BE2C (cell line): ENCODE measurements around the gene UGT1A8. TPM values are rescaled to one million over a fixed set of nuclear protein-coding genes. Genes with fewer than 3 reads are reported as not detected.
"Not testable (repeated sequence)": the region's sequence is repeated elsewhere in the genome, so short reads cannot be mapped to it uniquely, and the experiment has no call there.

ENCODE experiments used
- DNase-seq: peaks from one replicate; pipeline ENCODE4 v3.0.0-alpha.2; 2020
- H3K27me3 ChIP-seq: fragments of 250-450 bp; sonication (Bioruptor Pico); 2 replicates; pipeline ENCODE4 v1.5.1; 2020; ENCODE audit warnings: mild to moderate bottlenecking
- H3K36me3 ChIP-seq: fragments of 250-450 bp; sonication (Bioruptor Pico); 2 replicates; pipeline ENCODE4 v1.5.1; 2020; ENCODE audit warnings: mild to moderate bottlenecking
- H3K4me1 ChIP-seq: fragments of 250-450 bp; sonication (Bioruptor Pico); 2 replicates; pipeline ENCODE4 v1.5.1; 2020
- H3K4me3 ChIP-seq: 2 replicates; pipeline ENCODE4 v1.5.1; 2011; ENCODE audit warnings: low read depth, low read length
- H3K9me3 ChIP-seq: fragments of 250-450 bp; sonication (Bioruptor Pico); 2 replicates; pipeline ENCODE4 v1.5.1; 2020
- polyA plus RNA-seq: library from polyadenylated mRNA; unstranded; fragments of >200 nt; gene quantifications from one replicate; pipeline ENCODE4 v1.2.1, GENCODE V29; 2012; ENCODE audit warnings: low read depth, missing spikeins; ENCODE audit not compliant: insufficient read length, insufficient read depth
- TF ChIP-seq, protein P1 (sequence below): IDR thresholded peaks from 2 replicates; pipeline ENCODE4 v1.5.1; 2012; ENCODE audit warnings: mild to moderate bottlenecking, low read depth, low read length

Gene UGT1A8
- not detected for polyA plus RNA-seq

DNA sequence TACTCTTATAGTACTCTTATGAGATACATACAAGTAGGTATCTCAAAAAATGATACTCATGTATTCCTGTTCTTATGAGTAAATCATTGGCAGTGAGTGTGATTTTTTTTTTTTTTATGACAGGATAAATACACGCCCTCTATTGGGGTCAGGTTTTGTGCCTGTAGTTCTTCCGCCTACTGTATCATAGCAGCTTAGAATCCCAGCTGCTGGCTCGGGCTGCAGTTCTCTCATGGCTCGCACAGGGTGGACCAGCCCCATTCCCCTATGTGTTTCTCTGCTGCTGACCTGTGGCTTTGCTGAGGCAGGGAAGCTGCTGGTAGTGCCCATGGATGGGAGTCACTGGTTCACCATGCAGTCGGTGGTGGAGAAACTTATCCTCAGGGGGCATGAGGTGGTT is at the start of gene UGT1A8:
Gene UGT1A8 (plus strand): TSS at position 158 of the 400 bp plus-strand sequence. CDS start 75 bp downstream, at position 233.
- not testable (repeated sequence) for DNase-seq, H3K36me3 ChIP-seq, H3K4me3 ChIP-seq, H3K4me1 ChIP-seq, H3K27me3 ChIP-seq, H3K9me3 ChIP-seq

DNA sequence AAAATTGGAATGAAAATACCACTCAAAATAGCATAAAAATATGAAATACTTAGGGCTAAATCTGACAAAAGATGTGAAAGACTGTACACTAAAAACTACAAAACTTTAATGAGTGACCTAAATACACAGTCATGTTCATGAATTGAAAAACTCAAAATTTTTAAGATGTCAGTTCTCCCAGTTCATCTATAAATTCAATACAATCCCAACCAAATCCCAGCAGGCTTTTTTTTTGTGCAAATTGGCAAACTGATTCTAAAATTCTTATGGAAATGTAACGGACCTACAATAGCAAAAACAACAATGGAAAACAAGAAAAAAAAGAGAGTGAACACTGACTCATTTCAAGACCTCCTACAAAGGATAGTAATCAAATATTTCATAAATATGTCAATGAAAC is 46.4 kb upstream of the UGT1A8 start:
- Histone ChIP-seq H3K4me1 (no peaks in the 10 kb centered on the region), H3K9me3 (no peaks in the 10 kb centered on the region), H3K4me3 (no peak overlapping the region), H3K27me3 (peaks cover 24% of the 10 kb centered on the region), H3K36me3 (no peaks in the 10 kb centered on the region)
- TF ChIP-seq, protein P1, sequence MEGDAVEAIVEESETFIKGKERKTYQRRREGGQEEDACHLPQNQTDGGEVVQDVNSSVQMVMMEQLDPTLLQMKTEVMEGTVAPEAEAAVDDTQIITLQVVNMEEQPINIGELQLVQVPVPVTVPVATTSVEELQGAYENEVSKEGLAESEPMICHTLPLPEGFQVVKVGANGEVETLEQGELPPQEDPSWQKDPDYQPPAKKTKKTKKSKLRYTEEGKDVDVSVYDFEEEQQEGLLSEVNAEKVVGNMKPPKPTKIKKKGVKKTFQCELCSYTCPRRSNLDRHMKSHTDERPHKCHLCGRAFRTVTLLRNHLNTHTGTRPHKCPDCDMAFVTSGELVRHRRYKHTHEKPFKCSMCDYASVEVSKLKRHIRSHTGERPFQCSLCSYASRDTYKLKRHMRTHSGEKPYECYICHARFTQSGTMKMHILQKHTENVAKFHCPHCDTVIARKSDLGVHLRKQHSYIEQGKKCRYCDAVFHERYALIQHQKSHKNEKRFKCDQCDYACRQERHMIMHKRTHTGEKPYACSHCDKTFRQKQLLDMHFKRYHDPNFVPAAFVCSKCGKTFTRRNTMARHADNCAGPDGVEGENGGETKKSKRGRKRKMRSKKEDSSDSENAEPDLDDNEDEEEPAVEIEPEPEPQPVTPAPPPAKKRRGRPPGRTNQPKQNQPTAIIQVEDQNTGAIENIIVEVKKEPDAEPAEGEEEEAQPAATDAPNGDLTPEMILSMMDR, result no peak
- no peak for DNase-seq

DNA sequence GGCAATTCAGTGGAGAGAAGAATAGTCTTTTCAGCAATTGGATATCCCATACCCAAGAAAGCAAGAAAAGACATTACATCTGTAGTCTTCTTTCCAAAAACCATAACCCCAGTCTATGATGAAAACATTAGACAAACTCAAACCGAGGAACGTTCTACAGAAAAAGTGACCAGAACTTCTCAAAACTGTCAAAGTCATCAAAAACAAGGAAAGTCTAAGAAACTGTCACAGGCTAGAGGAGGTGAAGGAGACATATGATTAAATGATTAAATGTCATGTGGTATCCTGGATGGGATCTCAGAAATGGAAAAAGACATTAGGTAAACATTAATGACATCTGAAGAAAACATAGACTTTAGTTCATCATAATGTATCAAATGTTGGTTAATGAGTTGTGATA is 46.0 kb upstream of the UGT1A8 start:
- no peak for DNase-seq
- Histone ChIP-seq H3K36me3 (no peaks in the 10 kb centered on the region), H3K4me1 (no peaks in the 10 kb centered on the region), H3K9me3 (no peaks in the 10 kb centered on the region), H3K4me3 (no peak overlapping the region), H3K27me3 (peaks cover 24% of the 10 kb centered on the region)
- TF ChIP-seq, protein P1, result no peak

DNA sequence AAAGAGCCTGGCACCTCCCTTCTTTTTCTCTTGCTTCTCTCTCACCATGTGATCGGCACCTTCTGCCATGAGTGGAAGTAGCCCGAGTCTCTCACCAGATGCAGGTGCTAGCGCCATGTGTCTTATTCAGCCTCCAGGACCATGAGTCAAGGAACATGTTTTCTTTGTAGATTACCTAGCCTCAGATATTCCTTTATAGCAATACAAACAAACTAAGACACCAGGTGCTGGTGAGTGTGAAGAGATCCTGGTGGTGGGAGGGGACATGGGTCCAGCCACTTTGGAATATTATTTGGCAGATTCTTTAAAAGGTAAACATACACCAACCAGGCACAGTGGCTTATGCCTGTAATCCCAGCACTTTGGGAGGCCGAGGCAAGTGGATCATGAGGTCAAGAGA is 45.0 kb upstream of the UGT1A8 start:
- no peak overlapping the region for H3K4me3 ChIP-seq
- TF ChIP-seq, protein P1, result no peak
- DNase-seq, result no peak
- H3K27me3 ChIP-seq, result peaks cover 24% of the 10 kb centered on the region
- no peaks in the 10 kb centered on the region for H3K4me1 ChIP-seq
- H3K9me3 ChIP-seq, result no peaks in the 10 kb centered on the region
- H3K36me3 ChIP-seq, result no peaks in the 10 kb centered on the region

DNA sequence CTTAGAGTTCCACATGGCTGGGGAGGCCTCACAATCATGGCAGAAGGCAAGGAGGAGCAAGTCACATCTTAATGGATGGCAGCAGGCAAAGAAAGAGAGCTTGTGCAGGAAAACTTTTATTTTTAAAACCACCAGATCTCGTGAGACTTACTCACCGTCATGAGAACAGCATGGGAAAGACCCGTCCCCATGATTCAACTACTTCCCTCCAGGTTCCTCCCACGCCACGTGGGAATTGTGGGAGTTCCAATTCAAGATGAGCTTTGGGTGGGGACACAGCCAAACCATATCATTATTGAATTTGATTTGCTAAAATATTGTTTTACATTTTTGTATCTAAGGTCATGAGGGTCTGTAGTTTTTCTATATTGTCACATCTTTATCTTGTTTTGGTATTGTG is 40.1 kb upstream of the UGT1A8 start:
- not testable (repeated sequence) for H3K4me3 ChIP-seq, H3K4me1 ChIP-seq, H3K9me3 ChIP-seq, DNase-seq, H3K36me3 ChIP-seq, H3K27me3 ChIP-seq

DNA sequence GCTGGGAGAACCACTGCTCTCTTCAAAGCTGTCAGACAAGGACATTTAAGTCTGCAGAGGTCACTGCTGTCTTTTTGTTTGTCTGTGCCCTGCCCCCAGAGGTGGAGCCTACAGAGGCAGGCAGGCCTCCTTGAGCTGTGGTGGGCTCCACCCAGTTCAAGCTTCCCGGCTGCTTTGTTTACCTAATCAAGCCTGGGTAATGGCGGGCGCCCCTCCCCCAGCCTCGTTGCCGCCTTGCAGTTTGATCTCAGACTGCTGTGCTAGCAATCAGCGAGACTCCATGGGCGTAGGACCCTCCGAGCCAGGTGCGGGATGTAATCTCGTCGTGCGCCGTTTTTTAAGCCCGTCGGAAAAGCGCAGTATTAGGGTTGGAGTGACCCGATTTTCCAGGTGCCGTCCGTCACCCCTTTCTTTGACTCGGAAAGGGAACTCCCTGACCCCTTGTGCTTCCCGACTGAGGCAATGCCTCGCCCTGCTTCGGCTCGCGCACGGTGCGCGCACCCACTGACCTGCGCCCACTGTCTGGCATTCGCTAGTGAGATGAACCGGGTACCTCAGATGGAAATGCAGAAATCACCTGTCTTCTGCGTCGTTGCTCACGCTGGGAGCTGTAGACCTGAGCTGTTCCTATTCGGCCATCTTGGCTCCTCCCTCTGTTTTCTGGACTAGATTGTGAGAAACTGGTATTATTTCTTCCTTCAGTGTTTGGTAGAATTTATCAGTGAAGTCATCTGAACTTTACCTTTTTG is 34.0 kb upstream of the UGT1A8 start:
- not testable (repeated sequence) for H3K9me3 ChIP-seq, H3K27me3 ChIP-seq, H3K36me3 ChIP-seq, DNase-seq, H3K4me1 ChIP-seq, H3K4me3 ChIP-seq

DNA sequence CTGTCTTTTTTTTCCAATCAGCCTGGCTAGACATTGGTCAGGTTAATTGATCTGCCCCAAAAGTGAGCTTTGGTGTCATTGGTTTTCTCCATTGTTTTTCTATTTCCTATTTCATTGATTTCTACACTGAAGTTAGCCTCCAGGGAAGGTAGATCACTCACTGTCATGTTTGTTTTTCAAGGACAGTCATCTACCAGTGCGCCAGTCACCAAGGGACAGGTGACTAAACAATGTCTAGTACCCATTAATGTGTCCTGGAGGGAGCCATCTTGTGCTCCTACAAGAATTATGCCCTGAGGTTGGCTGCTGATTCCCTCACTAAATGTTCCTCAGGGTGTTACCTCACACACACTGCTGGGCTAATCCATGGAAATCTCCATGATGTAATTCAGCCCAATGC is 33.2 kb upstream of the UGT1A8 start:
- Histone ChIP-seq H3K4me1 (no peaks in the 10 kb centered on the region), H3K27me3 (0 out of 2 replicates have a peak, but pooled peaks cover 8% of the 10 kb centered on the region), H3K36me3 (no peaks in the 10 kb centered on the region), H3K4me3 (no peak overlapping the region), H3K9me3 (no peaks in the 10 kb centered on the region)
- TF ChIP-seq, protein P1, result no peak
- no peak for DNase-seq
